Peyer's patch (tissue), 4 donors: ENCODE measurements around the gene KRTAP25-1. TPM values are rescaled to one million over a fixed set of nuclear protein-coding genes. Genes with fewer than 3 reads are reported as not detected.
A peak's percentile ranks its signal among the peaks of the same experiment; 100 is the strongest.

Experiments
- DNase-seq, 3 donors: peaks; one replicate each; pipeline ENCODE4 v3.0.0-alpha.2; 2017 to 2019
- H3K27ac ChIP-seq, 4 donors: fragments of 200-600 bp; sonication (generic); one replicate each; pipeline ENCODE4 v1.5.1; 2016 to 2019
- H3K27me3 ChIP-seq, 2 donors: fragments of 200-600 bp; sonication (generic); one replicate each; pipeline ENCODE4 v1.5.1; 2019
- H3K36me3 ChIP-seq, 3 donors: fragments of 200-600 bp; sonication (generic); one replicate each; pipeline ENCODE4 v1.5.1; 2016 to 2019
- H3K4me1 ChIP-seq, 4 donors: fragments of 200-600 bp; sonication (generic); one replicate each; pipeline ENCODE4 v1.5.1; 2016 to 2019
- H3K4me3 ChIP-seq, 4 donors: fragments of 200-600 bp; sonication (generic); 1 replicate in 3 of 4; 2 replicates in 1 of 4; pipeline ENCODE4 v1.5.1; 2016 to 2019; ENCODE audit warnings: mild to moderate bottlenecking in 1 of 4
- H3K9me3 ChIP-seq, 4 donors: fragments of 200-600 bp; sonication (generic); one replicate each; pipeline ENCODE4 v1.5.1; 2016 to 2019; ENCODE audit warnings: mild to moderate bottlenecking in 1 of 4
- POLR2A ChIP-seq, 2 donors: fragments of 450-650 bp; IDR thresholded peaks; one replicate each; pipeline ENCODE4 v1.5.1; 2017; ENCODE audit warnings: antibody characterized with exemption in 2 of 2, mild to moderate bottlenecking in 2 of 2, moderate library complexity in 2 of 2
- total RNA-seq, 4 donors: library from RNA; depleted of rRNA; stranded (reverse); fragments of >200 nt; gene quantifications; one replicate each; pipeline ENCODE4 v1.1.0, GENCODE V29; 2016
- TF ChIP-seq, protein P1 (sequence below), 6 experiments: fragments of 450-650 bp in 4 of 6; fragments of 200-600 bp in 2 of 6; sonication (generic) in 1 of 6; IDR thresholded peaks; one replicate each; pipeline ENCODE4 v1.5.1; 2017 to 2019; ENCODE audit warnings: antibody characterized with exemption in 6 of 6, mild to moderate bottlenecking in 3 of 6, moderate library complexity in 1 of 6

The KRTAP25-1 gene
- total RNA-seq, 4 donors from 2014 or later = not detected

DNA sequence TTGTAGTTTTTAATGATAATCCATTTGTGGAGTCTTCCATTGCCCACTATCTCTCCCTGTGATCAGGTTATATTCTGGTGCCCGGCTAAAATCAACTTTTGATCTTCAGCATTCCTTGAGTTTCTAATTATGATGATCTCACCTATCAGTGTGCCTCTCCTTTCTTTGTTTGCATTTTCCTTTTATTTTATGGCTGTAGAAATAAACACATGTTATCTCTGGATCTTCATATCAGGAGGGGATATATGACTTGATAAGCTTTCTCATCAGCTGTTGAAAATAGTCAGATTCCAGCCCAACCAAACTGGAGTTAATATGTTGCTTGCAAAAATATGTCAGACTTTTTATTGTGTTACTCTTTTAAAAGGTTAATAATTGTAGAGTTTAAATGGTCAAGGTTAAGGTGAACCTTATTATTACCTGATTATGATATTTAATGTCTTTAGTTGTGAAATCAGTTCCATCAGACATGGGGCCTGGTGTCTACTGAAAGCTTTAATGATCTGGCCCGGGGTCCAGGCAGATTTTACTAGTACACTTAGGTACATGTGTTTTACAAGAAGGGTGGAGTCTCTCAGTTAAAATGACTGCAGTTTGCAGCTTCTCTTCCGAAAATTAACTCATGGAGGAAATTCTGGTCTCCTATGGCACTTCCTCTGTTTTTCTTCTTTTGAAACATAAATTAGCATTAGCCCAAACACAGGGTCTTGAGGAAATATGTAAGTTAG, 19.3 kb downstream of the KRTAP25-1 start:
- Histone ChIP-seq H3K4me3 (no peak overlapping the region), H3K9me3 (no peaks in the 10 kb centered on the region), H3K27me3 (no peaks in the 10 kb centered on the region), H3K4me1 (no peaks in the 10 kb centered on the region), H3K36me3 (no peaks in the 10 kb centered on the region), H3K27ac (no peak overlapping the region)
- DNase-seq = no peak
- TF ChIP-seq, protein P1, sequence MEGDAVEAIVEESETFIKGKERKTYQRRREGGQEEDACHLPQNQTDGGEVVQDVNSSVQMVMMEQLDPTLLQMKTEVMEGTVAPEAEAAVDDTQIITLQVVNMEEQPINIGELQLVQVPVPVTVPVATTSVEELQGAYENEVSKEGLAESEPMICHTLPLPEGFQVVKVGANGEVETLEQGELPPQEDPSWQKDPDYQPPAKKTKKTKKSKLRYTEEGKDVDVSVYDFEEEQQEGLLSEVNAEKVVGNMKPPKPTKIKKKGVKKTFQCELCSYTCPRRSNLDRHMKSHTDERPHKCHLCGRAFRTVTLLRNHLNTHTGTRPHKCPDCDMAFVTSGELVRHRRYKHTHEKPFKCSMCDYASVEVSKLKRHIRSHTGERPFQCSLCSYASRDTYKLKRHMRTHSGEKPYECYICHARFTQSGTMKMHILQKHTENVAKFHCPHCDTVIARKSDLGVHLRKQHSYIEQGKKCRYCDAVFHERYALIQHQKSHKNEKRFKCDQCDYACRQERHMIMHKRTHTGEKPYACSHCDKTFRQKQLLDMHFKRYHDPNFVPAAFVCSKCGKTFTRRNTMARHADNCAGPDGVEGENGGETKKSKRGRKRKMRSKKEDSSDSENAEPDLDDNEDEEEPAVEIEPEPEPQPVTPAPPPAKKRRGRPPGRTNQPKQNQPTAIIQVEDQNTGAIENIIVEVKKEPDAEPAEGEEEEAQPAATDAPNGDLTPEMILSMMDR (IDR thresholded peaks at IDR 0.05) = no peak
- TF ChIP-seq POLR2A (IDR thresholded peaks at IDR 0.05) = no peak

DNA sequence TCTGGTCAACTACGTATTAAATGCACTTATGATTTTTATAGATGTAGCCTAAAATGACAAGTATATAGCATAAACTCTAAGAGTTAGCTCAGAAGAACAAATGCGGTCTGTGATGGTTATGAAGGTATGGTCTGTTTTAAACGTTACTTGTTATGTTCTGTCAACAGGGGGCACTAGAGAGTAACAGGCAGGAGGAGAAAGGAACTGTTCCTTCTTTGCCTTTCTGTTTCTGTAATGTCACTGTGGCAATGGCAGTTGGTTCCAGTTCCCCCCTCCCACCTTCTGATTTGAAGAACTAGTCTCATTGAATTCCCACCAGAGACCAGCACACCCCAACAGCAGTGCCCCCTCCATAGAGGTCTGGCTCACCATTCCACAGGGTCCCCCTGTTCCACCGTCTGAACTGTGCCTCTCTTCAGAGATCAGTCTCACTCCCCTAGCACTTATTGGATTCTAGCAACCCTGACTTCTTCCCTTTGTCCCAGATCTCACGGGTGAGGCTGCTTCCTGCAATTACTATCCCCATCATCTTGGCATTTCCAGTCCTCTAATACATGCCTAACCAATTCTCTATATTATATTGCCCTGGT, 20.6 kb downstream of the KRTAP25-1 start:
- Histone ChIP-seq H3K9me3 (no peaks in the 10 kb centered on the region), H3K27ac (no peak overlapping the region), H3K27me3 (no peaks in the 10 kb centered on the region), H3K4me1 (no peaks in the 10 kb centered on the region), H3K36me3 (no peaks in the 10 kb centered on the region), H3K4me3 (no peak overlapping the region)
- no peak for TF ChIP-seq POLR2A (IDR thresholded peaks at IDR 0.05)
- TF ChIP-seq, protein P1 (IDR thresholded peaks at IDR 0.05) = peak in 3 of 6 experiments; percentile 11 to 29 (median 27)
- no peak for DNase-seq

DNA sequence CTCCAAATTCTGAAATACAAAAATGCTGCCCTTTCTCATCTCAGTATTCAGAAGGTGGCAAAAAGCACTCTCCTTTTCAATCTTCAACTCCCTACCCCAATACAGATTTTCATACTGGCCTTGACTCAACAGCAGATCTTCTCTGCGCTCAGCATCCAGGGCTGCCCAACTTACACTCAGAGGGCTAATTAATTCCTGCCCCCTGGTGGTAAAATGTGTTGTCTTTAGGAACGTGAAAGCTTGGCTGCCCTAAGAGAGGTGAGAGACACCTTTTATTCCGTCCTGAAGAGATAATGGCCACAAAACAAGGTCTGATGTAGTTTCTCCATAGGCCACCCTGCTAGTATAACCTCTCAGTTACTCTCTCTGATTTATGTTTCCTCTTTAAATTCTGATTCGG, 31.5 kb downstream of the KRTAP25-1 start:
- TF ChIP-seq, protein P1 (IDR thresholded peaks at IDR 0.05) = peak in 3 of 6 experiments; percentile 51 to 54 (median 54)
- TF ChIP-seq POLR2A (IDR thresholded peaks at IDR 0.05) = no peak
- DNase-seq = peak in 1 of 3 donors; percentile 49
- H3K4me1 ChIP-seq = no peaks in the 10 kb centered on the region
- H3K36me3 ChIP-seq = no peaks in the 10 kb centered on the region
- no peak overlapping the region for H3K27ac ChIP-seq
- no peak overlapping the region for H3K4me3 ChIP-seq
- H3K27me3 ChIP-seq = no peaks in the 10 kb centered on the region
- no peaks in the 10 kb centered on the region for H3K9me3 ChIP-seq

DNA sequence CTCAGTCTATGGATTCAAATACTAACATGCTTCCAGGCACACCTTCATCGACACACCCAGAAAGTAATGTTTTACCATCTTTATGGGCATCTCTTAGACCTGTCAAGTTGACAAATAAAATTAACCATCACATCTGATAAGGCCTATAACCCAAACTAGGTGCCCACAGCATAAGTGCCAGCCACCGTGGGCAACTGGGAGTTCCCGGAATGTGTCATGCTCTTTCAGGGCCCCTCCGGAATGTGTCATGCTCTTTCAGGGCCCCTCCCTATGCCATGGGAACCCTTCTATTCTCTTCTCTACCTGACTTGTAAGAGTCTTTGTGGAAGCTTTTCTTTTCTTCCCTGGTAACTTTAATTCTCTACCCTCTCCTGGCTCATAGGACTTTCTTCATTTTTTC, 33.2 kb downstream of the KRTAP25-1 start:
- Histone ChIP-seq H3K4me1 (no peaks in the 10 kb centered on the region), H3K36me3 (no peaks in the 10 kb centered on the region), H3K27me3 (no peaks in the 10 kb centered on the region), H3K27ac (no peak overlapping the region), H3K9me3 (no peaks in the 10 kb centered on the region), H3K4me3 (no peak overlapping the region)
- TF ChIP-seq POLR2A (IDR thresholded peaks at IDR 0.05) = no peak
- TF ChIP-seq, protein P1 (IDR thresholded peaks at IDR 0.05) = no peak
- no peak for DNase-seq

DNA sequence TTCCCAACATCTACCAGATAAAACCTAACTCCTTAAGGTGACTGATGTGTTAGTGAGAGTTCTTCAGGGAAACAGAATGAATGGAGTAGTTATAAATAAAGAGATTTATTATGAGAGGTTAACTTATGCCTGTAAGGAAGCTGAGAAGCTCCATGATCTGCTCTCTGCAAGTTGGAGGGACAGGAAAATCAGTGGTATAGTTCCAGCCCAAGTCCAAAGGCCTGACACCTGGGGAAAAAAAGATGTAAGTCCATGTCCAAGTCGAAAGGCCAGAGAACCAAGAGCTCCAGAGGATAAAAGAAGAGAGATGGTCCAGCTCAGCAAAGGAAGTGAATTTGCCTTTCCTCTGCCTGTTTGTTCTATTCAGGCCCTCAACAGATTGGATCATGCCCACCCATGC, 33.6 kb downstream of the KRTAP25-1 start:
- Histone ChIP-seq H3K9me3 (no peaks in the 10 kb centered on the region), H3K4me3 (no peak overlapping the region), H3K27me3 (no peaks in the 10 kb centered on the region), H3K4me1 (no peaks in the 10 kb centered on the region), H3K27ac (no peak overlapping the region), H3K36me3 (no peaks in the 10 kb centered on the region)
- TF ChIP-seq POLR2A (IDR thresholded peaks at IDR 0.05) = no peak
- TF ChIP-seq, protein P1 (IDR thresholded peaks at IDR 0.05) = no peak
- DNase-seq = no peak
